ENCODE data around the gene ABCA13.

GRCh38 chr7:48292949-48293348 lies 121.7 kb downstream of the ABCA13 start:
- TF ChIP-seq, protein P1, sequence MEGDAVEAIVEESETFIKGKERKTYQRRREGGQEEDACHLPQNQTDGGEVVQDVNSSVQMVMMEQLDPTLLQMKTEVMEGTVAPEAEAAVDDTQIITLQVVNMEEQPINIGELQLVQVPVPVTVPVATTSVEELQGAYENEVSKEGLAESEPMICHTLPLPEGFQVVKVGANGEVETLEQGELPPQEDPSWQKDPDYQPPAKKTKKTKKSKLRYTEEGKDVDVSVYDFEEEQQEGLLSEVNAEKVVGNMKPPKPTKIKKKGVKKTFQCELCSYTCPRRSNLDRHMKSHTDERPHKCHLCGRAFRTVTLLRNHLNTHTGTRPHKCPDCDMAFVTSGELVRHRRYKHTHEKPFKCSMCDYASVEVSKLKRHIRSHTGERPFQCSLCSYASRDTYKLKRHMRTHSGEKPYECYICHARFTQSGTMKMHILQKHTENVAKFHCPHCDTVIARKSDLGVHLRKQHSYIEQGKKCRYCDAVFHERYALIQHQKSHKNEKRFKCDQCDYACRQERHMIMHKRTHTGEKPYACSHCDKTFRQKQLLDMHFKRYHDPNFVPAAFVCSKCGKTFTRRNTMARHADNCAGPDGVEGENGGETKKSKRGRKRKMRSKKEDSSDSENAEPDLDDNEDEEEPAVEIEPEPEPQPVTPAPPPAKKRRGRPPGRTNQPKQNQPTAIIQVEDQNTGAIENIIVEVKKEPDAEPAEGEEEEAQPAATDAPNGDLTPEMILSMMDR (IDR thresholded peaks at IDR 0.05; ENCODE audit: low read depth, low read length) = no peak
- TF ChIP-seq, protein P2, sequence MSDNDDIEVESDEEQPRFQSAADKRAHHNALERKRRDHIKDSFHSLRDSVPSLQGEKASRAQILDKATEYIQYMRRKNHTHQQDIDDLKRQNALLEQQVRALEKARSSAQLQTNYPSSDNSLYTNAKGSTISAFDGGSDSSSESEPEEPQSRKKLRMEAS (IDR thresholded peaks at IDR 0.05; ENCODE audit: low read depth, low read length) = no peak

Measured in NB4 (cell line).